ENCODE data around the gene PRDX5.

The PRDX5 gene

GRCh38 chr11:64361659-64362058 lies 43.7 kb downstream of the PRDX5 start (continued):
- TF ChIP-seq ZNF610 (tag by site-specific recombination; IDR thresholded peaks at IDR 0.05; ENCODE audit: borderline replicate concordance) (no peak), ZNF335 (tag by site-specific recombination; conservative IDR thresholded peaks at IDR 0.05) (no peak), ZNF48 (tag by site-specific recombination; IDR thresholded peaks at IDR 0.05) (no peak), CTCF (tag by site-specific recombination; IDR thresholded peaks at IDR 0.05) (no peak), KLF10 (tag by site-specific recombination; IDR thresholded peaks at IDR 0.05) (no peak), ZBTB26 (tag by site-specific recombination; optimal IDR thresholded peaks at IDR 0.05) (no peak)

- POLR2A ChIA-PET = no interaction called here
- Histone ChIP-seq H3K36me3 (ENCODE audit: control insufficient read depth in 2 of 2, insufficient read depth in 1 of 2, low read length in 2 of 2) (peaks cover 0 to 54% of the 10 kb centered on the region in 2 experiments; a peak in 2 of 3 replicates), H3K4me1 (ENCODE audit: control insufficient read depth, insufficient read depth, low read length) (no peaks in the 10 kb centered on the region; the same call in 1 of the 2 replicates), H3K4me3 (ENCODE audit: low read depth, low read length) (no peak overlapping the region), H3K27ac (ENCODE audit: extremely low read depth, low read depth, low read length) (no peak overlapping the region), H3K9me3 (ENCODE audit: control insufficient read depth, insufficient read depth, low read depth, low read length) (no peaks in the 10 kb centered on the region)
- CTCF ChIA-PET = interaction anchor here (1.2 kb wide), 1 partner anchor 287 kb away, joined by 4 read pairs; no protein-coding TSS in a partner anchor
- TF ChIP-seq ZNF513 (tag by site-specific recombination; IDR thresholded peaks at IDR 0.05) (no peak), ZNF169 (tag by site-specific recombination; IDR thresholded peaks at IDR 0.05) (no peak), ZNF37A (tag by site-specific recombination; IDR thresholded peaks at IDR 0.05) (no peak), ZNF248 (tag by site-specific recombination; IDR thresholded peaks at IDR 0.05) (no peak), SCRT2 (tag by site-specific recombination; IDR thresholded peaks at IDR 0.05) (no peak), ZNF24 (tag by site-specific recombination; IDR thresholded peaks at IDR 0.05) (no peak), ZNF843 (tag by site-specific recombination; IDR thresholded peaks at IDR 0.05) (no peak), AEBP2 (tag by site-specific recombination; IDR thresholded peaks at IDR 0.05; ENCODE audit: borderline replicate concordance) (no peak), BCL11B (tag by site-specific recombination; IDR thresholded peaks at IDR 0.05; ENCODE audit: low read depth) (no peak), ZNF791 (tag by site-specific recombination; IDR thresholded peaks at IDR 0.05) (no peak), ZXDB (tag by site-specific recombination; IDR thresholded peaks at IDR 0.05) (no peak)
- TF ChIP-seq, protein P1, sequence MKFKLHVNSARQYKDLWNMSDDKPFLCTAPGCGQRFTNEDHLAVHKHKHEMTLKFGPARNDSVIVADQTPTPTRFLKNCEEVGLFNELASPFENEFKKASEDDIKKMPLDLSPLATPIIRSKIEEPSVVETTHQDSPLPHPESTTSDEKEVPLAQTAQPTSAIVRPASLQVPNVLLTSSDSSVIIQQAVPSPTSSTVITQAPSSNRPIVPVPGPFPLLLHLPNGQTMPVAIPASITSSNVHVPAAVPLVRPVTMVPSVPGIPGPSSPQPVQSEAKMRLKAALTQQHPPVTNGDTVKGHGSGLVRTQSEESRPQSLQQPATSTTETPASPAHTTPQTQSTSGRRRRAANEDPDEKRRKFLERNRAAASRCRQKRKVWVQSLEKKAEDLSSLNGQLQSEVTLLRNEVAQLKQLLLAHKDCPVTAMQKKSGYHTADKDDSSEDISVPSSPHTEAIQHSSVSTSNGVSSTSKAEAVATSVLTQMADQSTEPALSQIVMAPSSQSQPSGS (tag by site-specific recombination; IDR thresholded peaks at IDR 0.05; ENCODE audit: low read depth) = no peak
Measured at GRCh38 chr11:64362339-64362738, 44.4 kb downstream of the PRDX5 start.

All from HEK293 (cell line).